Suprapubic skin (tissue), 3 donors: Measurements from ENCODE around the gene ADAMTS16.

ENCODE experiments used
- EP300 ChIP-seq: sonication (generic); formaldehyde crosslinking; IDR thresholded peaks from one replicate; pipeline ENCODE4 v1.6.1; 2017; ENCODE audit warnings: antibody characterized with exemption
- POLR2A ChIP-seq, 2 donors: fragments of 450-650 bp; IDR thresholded peaks; one replicate each; pipeline ENCODE4 v1.6.1; 2017; ENCODE audit warnings: antibody characterized with exemption in 2 of 2, mild to moderate bottlenecking in 2 of 2, moderate library complexity in 2 of 2
- TF ChIP-seq, protein P1 (sequence below), 2 donors: fragments of 200-600 bp in 1 of 2; fragments of 450-650 bp in 1 of 2; sonication (generic) in 1 of 2; IDR thresholded peaks; one replicate each; pipeline ENCODE4 v1.5.1; 2016 to 2019; ENCODE audit warnings: antibody characterized with exemption in 2 of 2, mild to moderate bottlenecking in 1 of 2, moderate library complexity in 1 of 2

DNA sequence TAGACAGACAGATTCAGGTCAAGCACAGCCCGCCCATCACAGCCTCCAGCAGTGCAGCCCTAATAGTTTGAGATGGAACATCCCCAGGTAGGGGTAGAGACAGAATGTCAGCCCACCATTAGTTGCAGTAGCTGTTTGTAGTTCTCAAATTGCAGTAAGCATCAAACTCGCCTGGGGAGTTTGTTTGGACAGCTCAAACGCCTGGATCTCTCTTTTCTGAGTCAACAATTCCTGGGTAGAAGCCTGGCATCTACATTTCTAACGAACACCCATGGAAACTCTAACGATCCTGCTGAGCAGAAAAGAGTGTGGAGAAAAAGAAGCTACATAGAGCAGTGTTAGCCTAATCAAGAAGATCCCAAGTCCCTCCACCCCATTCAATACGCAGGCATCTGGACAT lies 59.4 kb downstream of the ADAMTS16 start:
- TF ChIP-seq, protein P1, sequence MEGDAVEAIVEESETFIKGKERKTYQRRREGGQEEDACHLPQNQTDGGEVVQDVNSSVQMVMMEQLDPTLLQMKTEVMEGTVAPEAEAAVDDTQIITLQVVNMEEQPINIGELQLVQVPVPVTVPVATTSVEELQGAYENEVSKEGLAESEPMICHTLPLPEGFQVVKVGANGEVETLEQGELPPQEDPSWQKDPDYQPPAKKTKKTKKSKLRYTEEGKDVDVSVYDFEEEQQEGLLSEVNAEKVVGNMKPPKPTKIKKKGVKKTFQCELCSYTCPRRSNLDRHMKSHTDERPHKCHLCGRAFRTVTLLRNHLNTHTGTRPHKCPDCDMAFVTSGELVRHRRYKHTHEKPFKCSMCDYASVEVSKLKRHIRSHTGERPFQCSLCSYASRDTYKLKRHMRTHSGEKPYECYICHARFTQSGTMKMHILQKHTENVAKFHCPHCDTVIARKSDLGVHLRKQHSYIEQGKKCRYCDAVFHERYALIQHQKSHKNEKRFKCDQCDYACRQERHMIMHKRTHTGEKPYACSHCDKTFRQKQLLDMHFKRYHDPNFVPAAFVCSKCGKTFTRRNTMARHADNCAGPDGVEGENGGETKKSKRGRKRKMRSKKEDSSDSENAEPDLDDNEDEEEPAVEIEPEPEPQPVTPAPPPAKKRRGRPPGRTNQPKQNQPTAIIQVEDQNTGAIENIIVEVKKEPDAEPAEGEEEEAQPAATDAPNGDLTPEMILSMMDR (IDR thresholded peaks at IDR 0.05) = no peak
- TF ChIP-seq POLR2A (IDR thresholded peaks at IDR 0.05) (no peak), EP300 (no peak)
